ENCODE results near the gene PALB2.
A peak's percentile ranks its signal among the peaks of the same experiment; 100 is the strongest.

The PALB2 gene

GRCh38 chr16:23561586-23561985 is 79.5 kb downstream of the PALB2 start:
- no peak for DNase-seq (ENCODE audit: low read depth)
- no peak overlapping the region for H3K4me3 ChIP-seq (ENCODE audit: low read length)
- TF ChIP-seq CTCF (conservative IDR thresholded peaks at IDR 0.05; ENCODE audit: low read length), result no peak

- no peak for TF ChIP-seq CTCF (conservative IDR thresholded peaks at IDR 0.05; ENCODE audit: low read length)
- DNase-seq (ENCODE audit: low read depth), result peak; percentile 45
- H3K4me3 ChIP-seq (ENCODE audit: low read length), result peak overlapping the region; percentile 94
Measured at GRCh38 chr16:23557779-23558702, 83.1 kb downstream of the PALB2 start.

GRCh38 chr16:23556881-23557778 is 84.0 kb downstream of the PALB2 start, which contains the start of the genes EARS2 and UBFD1:
TSS of gene EARS2 (minus strand) at chr16:23557350. CDS start at chr16:23557343, 7 bp downstream.
TSS of gene UBFD1 (plus strand) at chr16:23557727. CDS start at chr16:23557743, 16 bp downstream.
- peak; percentile 98 for DNase-seq (ENCODE audit: low read depth)
- peak; percentile 71 for TF ChIP-seq CTCF (conservative IDR thresholded peaks at IDR 0.05; ENCODE audit: low read length)
- peak within 1 kb of the TSS; percentile 94 for H3K4me3 ChIP-seq (ENCODE audit: low read length)

- no peak overlapping the region for H3K4me3 ChIP-seq (ENCODE audit: low read length)
- no peak for TF ChIP-seq CTCF (conservative IDR thresholded peaks at IDR 0.05; ENCODE audit: low read length)
- no peak for DNase-seq (ENCODE audit: low read depth)
Measured at GRCh38 chr16:23554536-23554935, 86.6 kb downstream of the PALB2 start.

Measured in AG10803 (cell line).